HepG2 (cell line): ENCODE results near the gene HLCS. TPM values are rescaled to one million over a fixed set of nuclear protein-coding genes. Genes with fewer than 3 reads are reported as not detected.
A peak's percentile ranks its signal among the peaks of the same experiment; 100 is the strongest.

ENCODE experiments used
- DNMT1 ChIP-seq: sonication (generic); formaldehyde crosslinking; IDR thresholded peaks from 2 replicates; pipeline ENCODE4 v1.5.1; 2020; ENCODE audit warnings: mild to moderate bottlenecking, missing genetic modification reagents
- ELF3 ChIP-seq: IDR thresholded peaks from 2 replicates; pipeline ENCODE4 v1.6.1; 2016; ENCODE audit warnings: missing genetic modification reagents, missing compliant biosample characterization
- NFATC3 ChIP-seq: sonication (generic); formaldehyde crosslinking; IDR thresholded peaks from 2 replicates; pipeline ENCODE4 v1.5.1; 2020; ENCODE audit warnings: mild to moderate bottlenecking, missing genetic modification reagents
- SMYD3 ChIP-seq: sonication (generic); formaldehyde crosslinking; IDR thresholded peaks from 2 replicates; pipeline ENCODE4 v1.8.1; 2023; ENCODE audit warnings: mild to moderate bottlenecking, missing genetic modification reagents
- ZNF253 ChIP-seq: sonication (generic); formaldehyde crosslinking; IDR thresholded peaks from 2 replicates; pipeline ENCODE4 v1.8.0; 2022; ENCODE audit warnings: mild to moderate bottlenecking, missing genetic modification reagents, borderline replicate concordance
- ZNF326 ChIP-seq: sonication (generic); formaldehyde crosslinking; IDR thresholded peaks from 2 replicates; pipeline ENCODE4 v1.4.0; 2020; ENCODE audit warnings: missing genetic modification reagents, borderline replicate concordance
- ZNF558 ChIP-seq: sonication (generic); formaldehyde crosslinking; IDR thresholded peaks from 2 replicates; pipeline ENCODE4 v1.9.0; 2022; ENCODE audit warnings: mild to moderate bottlenecking, missing genetic modification reagents, borderline replicate concordance
- ZNF703 ChIP-seq: sonication (generic); formaldehyde crosslinking; IDR thresholded peaks from 2 replicates; pipeline ENCODE4 v1.5.1; 2020; ENCODE audit warnings: missing genetic modification reagents, mild to moderate bottlenecking, moderate library complexity, borderline replicate concordance
- polyA plus RNA-seq, 8 experiments: library from polyadenylated mRNA; depleted of rRNA in 3 of 8; stranded (reverse) in 7 of 8; unstranded in 1 of 8; fragments of >200 nt; fragmentation: Illumina TruSeq in 4 of 8; extraction: Trizol in 4 of 8; gene quantifications; 2 replicates each; pipeline versions ENCODE4 v1.2.1 to v1.2.3, GENCODE V29; 2011 to 2016; ENCODE audit warnings: low read depth in 4 of 8, missing spikeins in 1 of 8, mixed read lengths in 1 of 8; ENCODE audit not compliant: insufficient read depth in 1 of 8
- total RNA-seq, 5 experiments: library from RNA; depleted of rRNA; stranded (reverse); fragments of >200 nt; fragmentation: Illumina TruSeq; extraction: Trizol; gene quantifications; 2 replicates each; pipeline ENCODE4 v1.2.3, GENCODE V29; 2016; ENCODE audit warnings: low read depth in 1 of 5
- TF ChIP-seq, protein P1 (sequence below): sonication (generic); formaldehyde crosslinking; IDR thresholded peaks from 2 replicates; pipeline ENCODE4 v1.4.0; 2020; ENCODE audit warnings: missing genetic modification reagents, mild to moderate bottlenecking, borderline replicate concordance
- TF ChIP-seq, protein P2 (sequence below): IDR thresholded peaks from 2 replicates; pipeline ENCODE4 v1.6.1; 2012; ENCODE audit warnings: low read depth, low read length, improper control_type of control experiment
- TF ChIP-seq, protein P3 (sequence below): sonication (generic); formaldehyde crosslinking; conservative IDR thresholded peaks from 2 replicates; pipeline ENCODE4 v1.4.0; 2020; ENCODE audit warnings: mild to moderate bottlenecking, missing genetic modification reagents, moderate library complexity
- TF ChIP-seq, protein P4 (sequence below): sonication (generic); formaldehyde crosslinking; IDR thresholded peaks from 2 replicates; pipeline ENCODE4 v1.5.1; 2020; ENCODE audit warnings: mild to moderate bottlenecking, missing genetic modification reagents, borderline replicate concordance

The HLCS gene
- total and polyA plus RNA-seq, 2 of the 13 experiments (the other 11 are each of a cell fraction or from before 2014, with no cell fraction given): 7.9 to 12.3 TPM

DNA sequence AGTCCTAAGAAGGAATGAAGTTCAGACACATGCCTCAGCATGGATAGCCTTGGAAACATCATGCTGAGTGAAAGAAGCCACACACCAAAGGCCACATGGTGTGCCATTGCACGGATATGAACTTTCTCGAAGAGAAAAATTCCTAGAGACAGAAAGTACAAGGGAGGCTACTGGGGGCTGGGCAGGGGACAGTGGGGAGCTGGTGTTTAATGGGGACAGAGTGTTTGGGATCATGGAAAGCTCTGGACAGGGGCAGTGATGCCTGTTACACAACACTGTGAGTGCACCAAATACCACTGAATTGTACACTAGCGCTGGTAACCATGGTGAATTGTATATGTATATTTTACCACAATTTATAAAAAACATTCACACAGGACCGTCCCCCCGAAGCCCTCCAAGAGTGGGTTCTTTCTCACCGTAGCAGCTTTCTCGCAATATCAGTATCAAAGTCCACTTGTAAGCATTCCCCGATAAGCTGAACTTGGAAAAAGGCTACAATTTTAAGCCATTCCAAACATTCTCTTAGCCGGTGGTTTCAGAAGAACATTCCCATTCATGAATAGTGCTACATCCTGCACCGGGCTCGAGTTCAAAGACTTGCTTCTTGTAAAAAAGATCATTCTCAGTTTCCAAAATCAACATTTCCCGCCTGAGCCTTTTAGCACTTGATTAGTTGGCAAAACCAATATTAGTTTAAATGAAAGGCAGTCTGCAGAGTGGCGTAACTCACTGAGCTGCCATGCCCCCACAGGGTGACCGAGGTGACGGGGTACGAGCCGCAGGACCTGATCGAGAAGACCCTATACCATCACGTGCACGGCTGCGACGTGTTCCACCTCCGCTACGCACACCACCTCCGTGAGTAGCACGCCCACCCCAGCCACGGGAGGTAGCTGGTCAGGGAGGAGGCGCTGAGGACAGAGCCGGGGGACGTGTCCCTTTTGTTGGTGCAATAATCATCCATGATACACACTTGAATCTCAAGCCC lies 235.9 kb downstream of the HLCS start (continued):
- TF ChIP-seq, protein P1, sequence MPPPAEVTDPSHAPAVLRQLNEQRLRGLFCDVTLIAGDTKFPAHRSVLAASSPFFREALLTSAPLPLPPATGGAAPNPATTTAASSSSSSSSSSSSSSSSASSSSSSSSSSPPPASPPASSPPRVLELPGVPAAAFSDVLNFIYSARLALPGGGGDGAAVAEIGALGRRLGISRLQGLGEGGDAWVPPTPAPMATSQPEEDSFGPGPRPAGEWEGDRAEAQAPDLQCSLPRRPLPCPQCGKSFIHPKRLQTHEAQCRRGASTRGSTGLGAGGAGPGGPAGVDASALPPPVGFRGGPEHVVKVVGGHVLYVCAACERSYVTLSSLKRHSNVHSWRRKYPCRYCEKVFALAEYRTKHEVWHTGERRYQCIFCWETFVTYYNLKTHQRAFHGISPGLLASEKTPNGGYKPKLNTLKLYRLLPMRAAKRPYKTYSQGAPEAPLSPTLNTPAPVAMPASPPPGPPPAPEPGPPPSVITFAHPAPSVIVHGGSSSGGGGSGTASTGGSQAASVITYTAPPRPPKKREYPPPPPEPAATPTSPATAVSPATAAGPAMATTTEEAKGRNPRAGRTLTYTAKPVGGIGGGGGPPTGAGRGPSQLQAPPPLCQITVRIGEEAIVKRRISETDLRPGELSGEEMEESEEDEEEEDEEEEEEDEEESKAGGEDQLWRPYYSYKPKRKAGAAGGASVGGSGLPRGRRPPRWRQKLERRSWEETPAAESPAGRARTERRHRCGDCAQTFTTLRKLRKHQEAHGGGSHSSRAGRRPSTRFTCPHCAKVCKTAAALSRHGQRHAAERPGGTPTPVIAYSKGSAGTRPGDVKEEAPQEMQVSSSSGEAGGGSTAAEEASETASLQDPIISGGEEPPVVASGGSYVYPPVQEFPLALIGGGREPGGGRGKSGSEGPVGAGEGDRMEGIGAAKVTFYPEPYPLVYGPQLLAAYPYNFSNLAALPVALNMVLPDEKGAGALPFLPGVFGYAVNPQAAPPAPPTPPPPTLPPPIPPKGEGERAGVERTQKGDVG (CRISPR knock-in tag): no peak
- TF ChIP-seq ZNF326 (CRISPR knock-in tag) (no peak), DNMT1 (no peak), SMYD3 (CRISPR knock-in tag) (no peak), ZNF253 (CRISPR knock-in tag) (no peak), ELF3 (CRISPR knock-in tag) (no peak), ZNF703 (CRISPR knock-in tag) (no peak), NFATC3 (CRISPR knock-in tag) (no peak), ZNF558 (CRISPR knock-in tag) (0 out of 2 replicates have a peak, but pooled peaks have one; percentile 42)
- TF ChIP-seq, protein P2, sequence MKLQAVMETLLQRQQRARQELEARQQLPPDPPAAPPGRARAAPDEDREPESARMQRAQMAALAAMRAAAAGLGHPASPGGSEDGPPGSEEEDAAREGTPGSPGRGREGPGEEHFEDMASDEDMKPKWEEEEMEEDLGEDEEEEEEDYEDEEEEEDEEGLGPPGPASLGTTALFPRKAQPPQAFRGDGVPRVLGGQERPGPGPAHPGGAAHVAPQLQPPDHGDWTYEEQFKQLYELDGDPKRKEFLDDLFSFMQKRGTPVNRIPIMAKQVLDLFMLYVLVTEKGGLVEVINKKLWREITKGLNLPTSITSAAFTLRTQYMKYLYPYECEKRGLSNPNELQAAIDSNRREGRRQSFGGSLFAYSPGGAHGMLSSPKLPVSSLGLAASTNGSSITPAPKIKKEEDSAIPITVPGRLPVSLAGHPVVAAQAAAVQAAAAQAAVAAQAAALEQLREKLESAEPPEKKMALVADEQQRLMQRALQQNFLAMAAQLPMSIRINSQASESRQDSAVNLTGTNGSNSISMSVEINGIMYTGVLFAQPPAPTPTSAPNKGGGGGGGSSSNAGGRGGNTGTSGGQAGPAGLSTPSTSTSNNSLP: peak; percentile 18; the same call in 1 of the 2 replicates
- TF ChIP-seq, protein P3, sequence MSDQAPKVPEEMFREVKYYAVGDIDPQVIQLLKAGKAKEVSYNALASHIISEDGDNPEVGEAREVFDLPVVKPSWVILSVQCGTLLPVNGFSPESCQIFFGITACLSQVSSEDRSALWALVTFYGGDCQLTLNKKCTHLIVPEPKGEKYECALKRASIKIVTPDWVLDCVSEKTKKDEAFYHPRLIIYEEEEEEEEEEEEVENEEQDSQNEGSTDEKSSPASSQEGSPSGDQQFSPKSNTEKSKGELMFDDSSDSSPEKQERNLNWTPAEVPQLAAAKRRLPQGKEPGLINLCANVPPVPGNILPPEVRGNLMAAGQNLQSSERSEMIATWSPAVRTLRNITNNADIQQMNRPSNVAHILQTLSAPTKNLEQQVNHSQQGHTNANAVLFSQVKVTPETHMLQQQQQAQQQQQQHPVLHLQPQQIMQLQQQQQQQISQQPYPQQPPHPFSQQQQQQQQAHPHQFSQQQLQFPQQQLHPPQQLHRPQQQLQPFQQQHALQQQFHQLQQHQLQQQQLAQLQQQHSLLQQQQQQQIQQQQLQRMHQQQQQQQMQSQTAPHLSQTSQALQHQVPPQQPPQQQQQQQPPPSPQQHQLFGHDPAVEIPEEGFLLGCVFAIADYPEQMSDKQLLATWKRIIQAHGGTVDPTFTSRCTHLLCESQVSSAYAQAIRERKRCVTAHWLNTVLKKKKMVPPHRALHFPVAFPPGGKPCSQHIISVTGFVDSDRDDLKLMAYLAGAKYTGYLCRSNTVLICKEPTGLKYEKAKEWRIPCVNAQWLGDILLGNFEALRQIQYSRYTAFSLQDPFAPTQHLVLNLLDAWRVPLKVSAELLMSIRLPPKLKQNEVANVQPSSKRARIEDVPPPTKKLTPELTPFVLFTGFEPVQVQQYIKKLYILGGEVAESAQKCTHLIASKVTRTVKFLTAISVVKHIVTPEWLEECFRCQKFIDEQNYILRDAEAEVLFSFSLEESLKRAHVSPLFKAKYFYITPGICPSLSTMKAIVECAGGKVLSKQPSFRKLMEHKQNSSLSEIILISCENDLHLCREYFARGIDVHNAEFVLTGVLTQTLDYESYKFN (CRISPR knock-in tag): peak; percentile 81
- TF ChIP-seq, protein P4, sequence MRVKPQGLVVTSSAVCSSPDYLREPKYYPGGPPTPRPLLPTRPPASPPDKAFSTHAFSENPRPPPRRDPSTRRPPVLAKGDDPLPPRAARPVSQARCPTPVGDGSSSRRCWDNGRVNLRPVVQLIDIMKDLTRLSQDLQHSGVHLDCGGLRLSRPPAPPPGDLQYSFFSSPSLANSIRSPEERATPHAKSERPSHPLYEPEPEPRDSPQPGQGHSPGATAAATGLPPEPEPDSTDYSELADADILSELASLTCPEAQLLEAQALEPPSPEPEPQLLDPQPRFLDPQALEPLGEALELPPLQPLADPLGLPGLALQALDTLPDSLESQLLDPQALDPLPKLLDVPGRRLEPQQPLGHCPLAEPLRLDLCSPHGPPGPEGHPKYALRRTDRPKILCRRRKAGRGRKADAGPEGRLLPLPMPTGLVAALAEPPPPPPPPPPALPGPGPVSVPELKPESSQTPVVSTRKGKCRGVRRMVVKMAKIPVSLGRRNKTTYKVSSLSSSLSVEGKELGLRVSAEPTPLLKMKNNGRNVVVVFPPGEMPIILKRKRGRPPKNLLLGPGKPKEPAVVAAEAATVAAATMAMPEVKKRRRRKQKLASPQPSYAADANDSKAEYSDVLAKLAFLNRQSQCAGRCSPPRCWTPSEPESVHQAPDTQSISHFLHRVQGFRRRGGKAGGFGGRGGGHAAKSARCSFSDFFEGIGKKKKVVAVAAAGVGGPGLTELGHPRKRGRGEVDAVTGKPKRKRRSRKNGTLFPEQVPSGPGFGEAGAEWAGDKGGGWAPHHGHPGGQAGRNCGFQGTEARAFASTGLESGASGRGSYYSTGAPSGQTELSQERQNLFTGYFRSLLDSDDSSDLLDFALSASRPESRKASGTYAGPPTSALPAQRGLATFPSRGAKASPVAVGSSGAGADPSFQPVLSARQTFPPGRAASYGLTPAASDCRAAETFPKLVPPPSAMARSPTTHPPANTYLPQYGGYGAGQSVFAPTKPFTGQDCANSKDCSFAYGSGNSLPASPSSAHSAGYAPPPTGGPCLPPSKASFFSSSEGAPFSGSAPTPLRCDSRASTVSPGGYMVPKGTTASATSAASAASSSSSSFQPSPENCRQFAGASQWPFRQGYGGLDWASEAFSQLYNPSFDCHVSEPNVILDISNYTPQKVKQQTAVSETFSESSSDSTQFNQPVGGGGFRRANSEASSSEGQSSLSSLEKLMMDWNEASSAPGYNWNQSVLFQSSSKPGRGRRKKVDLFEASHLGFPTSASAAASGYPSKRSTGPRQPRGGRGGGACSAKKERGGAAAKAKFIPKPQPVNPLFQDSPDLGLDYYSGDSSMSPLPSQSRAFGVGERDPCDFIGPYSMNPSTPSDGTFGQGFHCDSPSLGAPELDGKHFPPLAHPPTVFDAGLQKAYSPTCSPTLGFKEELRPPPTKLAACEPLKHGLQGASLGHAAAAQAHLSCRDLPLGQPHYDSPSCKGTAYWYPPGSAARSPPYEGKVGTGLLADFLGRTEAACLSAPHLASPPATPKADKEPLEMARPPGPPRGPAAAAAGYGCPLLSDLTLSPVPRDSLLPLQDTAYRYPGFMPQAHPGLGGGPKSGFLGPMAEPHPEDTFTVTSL (CRISPR knock-in tag): no peak; the same call in 1 of the 2 replicates
